Ecto neural progenitor cell (in vitro differentiated cells): ENCODE results near the gene SLC9A9.

Source experiments
- DNase-seq: peaks from one replicate; pipeline ENCODE4 v3.0.0-alpha.2; 2018; ENCODE audit warnings: low spot score

SLC9A9 gene

DNA sequence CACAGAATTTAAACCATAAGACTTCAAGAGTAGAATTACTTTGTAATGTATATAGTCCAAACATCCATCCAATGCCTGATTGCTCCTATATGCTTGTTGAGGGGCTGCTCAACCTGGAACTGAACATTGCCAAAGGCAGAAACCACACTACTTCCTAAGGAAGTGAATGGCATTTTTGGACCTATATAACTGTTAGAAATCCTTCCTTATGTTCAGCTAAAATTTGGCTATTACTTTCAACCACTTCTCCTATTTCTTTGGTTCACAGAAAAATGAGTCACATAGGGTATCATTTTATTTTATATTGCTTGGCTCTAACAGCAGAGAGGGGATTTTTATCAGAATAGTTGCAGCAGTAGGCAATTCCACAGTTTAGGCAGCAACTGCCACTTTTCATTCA lies 342.1 kb downstream of the SLC9A9 start:
- no peak for DNase-seq

DNA sequence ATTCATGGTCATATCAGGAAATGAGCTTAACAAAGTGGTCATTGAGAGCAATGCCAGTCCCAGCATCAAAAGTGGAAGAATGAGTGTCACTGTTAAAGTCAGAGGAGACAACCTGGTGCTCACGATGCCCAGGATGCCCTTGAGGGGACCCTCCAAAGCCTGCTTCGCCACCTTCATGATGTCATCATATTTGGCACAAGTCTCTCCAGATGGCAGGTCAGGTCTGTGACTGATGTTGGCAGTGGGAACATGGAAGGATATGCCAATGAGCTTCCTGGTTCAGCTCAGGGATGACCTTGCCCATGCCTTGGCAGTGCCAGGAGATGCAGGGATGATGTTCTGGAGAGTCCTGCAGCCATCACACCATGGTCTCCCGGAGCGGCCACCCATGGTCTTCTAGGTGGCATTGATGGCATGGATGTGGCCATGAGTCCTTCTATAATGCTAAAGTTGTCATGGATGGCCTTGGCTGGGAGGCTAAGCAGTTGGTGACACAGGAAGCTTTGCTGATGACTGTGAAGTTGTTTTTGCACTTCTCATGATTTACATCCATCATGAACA lies 344.9 kb downstream of the SLC9A9 start:
- no peak for DNase-seq

GRCh38 chr3:143502081-143502480 lies 346.2 kb downstream of the SLC9A9 start:
- DNase-seq: no peak

DNA sequence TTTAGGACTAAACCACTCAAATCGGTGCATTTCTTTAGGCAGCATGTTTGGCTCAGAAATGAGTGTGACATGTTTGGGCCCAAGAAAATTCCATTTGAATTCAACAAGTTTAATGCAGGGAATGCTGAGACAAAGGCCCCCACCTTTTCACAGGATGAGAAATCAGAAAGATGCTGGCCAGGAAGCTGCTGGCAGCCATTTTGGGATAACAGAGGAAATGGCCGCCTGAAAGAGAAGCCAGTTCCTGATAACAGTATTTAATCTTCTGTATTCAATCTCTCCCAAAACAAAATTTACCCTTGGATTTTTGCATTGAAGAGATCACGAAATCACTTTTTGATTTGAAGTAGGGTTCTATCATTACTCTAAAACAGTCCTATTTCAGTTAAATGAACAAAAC lies 350.9 kb downstream of the SLC9A9 start:
- no peak for DNase-seq

- no peak for DNase-seq
Measured at GRCh38 chr3:143496191-143496590, 352.1 kb downstream of the SLC9A9 start.

GRCh38 chr3:143495527-143495926 lies 352.7 kb downstream of the SLC9A9 start:
- no peak for DNase-seq

DNA sequence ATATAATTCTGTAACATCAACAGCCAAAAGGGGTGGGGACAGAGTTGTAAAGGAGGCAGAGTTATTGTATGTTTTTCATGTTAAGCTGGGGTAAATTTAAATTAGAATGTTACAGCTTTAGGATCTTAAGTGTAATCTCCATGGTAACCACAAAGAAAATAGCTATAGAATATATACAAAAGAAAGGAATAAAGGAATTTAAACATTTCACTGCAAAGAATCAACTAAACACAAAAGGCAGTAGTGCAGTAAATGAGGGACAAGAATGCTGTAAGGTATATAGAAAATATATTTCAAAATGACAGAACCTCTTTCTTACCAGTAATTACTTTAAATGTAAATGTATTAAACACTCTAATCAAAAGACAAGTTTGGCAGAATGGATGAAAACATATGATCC lies 361.7 kb downstream of the SLC9A9 start:
- no peak for DNase-seq

DNA sequence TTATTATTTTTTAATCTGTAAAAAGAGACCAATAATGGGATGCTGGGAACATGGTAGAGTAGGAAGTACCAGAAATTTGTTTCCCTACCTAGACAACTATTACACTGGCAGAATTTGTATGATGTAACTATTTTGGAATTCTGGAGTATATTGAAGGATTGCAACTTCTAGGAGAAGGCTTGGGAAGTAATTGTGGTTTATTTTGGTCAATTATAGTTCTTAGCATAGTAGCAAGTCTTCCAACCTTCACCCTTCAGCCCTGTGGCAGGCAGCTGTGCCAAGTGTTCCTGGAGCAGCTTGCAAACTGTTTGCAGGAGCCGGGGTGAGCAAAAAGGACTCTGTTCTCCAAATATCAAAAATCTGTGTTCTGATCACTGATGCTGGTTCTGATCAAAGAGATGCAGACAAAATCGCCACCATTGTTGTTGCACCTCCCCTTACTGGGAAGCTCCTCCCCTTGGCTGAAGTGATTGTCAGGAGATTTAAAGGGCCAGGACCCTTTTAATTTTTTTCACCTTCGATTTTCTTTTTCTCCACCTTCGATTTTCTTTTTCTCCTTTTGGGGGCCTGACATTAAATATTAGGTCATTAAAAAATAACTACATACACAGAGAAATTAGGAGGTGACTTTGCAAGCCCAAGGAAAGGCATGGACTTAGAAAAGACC lies 363.3 kb downstream of the SLC9A9 start:
- DNase-seq: no peak

DNA sequence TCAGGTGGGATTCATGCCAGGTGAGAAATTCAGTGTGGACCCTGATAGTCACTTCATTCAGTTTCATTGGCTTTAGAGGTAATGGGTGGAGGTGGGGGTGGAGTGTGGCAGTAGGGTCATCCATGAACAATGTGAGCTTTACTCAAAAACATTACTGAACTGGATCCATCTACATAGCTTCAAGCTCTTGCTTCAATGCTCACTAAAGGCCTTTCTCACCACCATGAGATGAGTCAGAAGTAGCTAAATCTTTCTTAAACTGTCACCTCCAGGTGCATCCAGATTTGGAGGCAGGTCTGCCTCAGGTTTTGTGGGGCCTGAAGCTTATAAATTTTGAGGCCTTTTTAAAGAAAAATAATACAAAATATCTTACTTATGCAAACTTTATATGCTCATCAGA lies 365.1 kb downstream of the SLC9A9 start:
- no peak for DNase-seq

- no peak for DNase-seq
Measured at GRCh38 chr3:143482106-143483088, 365.9 kb downstream of the SLC9A9 start.

- no peak for DNase-seq
Measured at GRCh38 chr3:143480344-143480743, 367.9 kb downstream of the SLC9A9 start.

- no peak for DNase-seq
Measured at GRCh38 chr3:143479727-143480126, 368.5 kb downstream of the SLC9A9 start.

DNA sequence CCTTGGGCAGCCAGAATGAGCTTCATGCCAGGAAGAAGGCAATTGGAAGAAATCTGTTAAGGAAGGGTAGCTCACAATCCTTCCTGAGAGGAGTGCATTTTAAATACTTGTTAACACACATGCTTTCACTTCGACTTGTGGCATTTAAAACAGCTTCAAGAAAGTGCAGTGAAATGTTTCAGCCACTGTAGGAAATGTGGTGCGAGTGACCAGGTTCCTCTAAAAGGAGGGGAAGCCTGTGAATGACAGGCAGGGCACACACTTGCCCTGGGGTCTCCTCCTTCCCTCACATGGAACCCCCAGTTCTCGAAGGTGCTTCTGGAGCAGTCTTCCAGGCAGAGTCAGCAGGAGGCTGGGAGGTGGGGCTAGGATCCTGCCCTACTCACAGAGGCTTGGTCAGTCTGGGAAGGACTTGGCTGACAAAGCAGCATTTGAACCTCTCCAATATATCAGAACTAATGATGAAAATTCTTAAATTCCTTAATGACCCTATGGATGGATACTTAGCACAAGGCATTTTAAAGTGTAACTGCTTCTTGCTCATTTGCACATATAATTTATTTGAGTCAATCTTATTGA lies 370.1 kb downstream of the SLC9A9 start:
- DNase-seq: no peak

GRCh38 chr3:143476965-143477640 lies 371.2 kb downstream of the SLC9A9 start:
- DNase-seq: no peak

GRCh38 chr3:143475981-143476380 lies 372.3 kb downstream of the SLC9A9 start:
- no peak for DNase-seq

DNA sequence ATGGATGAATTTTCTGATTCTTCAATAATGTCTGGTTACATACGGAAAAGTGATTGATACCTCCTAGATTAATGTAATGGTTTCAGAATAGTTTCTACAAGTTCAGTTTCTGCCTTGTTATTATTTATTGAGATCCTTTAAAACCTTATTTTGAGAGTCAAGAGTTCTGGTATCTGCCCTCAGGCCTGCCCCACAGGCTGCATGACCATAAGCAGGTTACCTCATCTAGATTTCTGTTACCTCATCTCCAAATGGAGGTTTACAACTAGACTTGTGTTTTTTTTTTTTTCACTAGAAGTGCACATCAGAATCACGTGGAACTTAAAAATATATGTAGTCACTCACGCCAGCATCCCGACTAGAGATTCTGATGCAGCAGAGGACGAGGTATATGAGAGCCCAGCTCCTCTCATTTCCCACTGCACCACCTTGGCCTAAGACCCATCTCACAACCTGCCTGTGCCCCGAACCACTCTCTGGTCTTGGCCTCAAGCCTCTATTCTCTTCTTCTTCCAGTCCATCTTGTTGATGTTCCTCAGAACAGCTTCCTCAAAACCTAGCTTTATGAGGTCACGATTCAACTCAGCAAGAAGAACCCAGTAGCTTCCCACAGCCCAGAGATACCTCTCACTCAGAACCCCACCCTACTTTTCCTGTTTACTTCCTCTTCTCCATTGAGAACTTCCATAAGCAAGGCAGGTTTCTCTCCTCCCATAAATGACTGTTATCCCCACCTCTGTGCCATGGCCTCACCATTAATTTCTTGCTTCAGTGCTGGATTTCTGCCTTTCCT lies 375.3 kb downstream of the SLC9A9 start:
- DNase-seq: no peak

DNA sequence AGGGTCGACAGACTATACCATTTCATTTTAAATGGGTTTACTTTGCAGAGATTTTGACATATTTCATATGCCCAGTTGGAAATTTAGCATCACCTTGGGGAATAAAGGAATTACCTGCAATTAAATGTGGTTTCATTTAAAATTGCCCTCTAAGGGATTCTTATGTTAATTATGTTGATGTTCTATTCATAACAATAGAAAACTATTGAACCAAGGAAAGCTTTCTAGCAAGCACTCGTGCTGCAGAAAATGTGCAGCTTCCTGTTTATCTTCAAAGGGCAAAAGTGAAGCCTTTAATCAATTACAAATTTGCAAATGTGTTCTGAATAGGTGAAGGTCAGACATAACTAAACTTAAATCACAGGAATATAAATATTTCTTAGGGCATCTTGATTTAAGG lies 376.6 kb downstream of the SLC9A9 start:
- DNase-seq: no peak

- DNase-seq: no peak
Measured at GRCh38 chr3:143469159-143469558, 379.1 kb downstream of the SLC9A9 start.

GRCh38 chr3:143465666-143466065 lies 382.6 kb downstream of the SLC9A9 start:
- DNase-seq: no peak

DNA sequence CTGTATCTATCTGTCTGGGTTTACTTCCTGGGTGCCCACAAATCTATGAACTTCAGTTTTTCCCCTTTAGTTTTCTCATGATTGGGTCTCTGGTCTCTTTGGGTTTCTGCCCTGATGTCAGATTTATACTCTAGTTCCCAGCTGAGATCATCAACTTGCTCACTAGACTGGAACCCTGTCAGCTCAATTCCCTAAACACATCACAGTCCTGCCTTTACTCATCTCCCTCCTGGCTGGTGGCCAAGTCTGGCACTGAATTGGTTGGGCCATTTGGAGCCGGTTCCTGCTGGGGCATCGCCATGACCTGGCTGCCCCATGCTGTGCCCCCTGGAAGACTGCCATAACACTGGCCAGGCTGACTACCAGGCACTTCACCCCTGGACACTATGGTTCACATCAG lies 383.4 kb downstream of the SLC9A9 start:
- no peak for DNase-seq

DNA sequence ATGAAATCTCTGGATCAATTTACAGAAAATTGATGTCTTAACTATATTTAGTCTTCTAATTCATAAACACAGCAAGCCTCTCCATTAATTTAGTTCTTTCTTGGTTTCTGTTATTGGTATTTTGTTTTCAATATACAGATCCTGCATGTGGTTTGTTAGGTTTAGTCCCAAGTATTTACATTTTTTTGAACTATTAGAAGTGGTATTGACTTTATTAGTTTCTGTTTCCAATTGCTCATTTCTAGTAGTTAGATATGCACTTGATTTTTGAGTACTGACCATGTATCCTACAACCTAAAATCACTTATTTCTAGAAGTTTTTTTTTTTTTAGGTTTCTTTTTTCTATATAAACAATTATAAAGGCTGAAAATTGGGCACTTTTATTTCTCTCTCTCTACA lies 392.8 kb downstream of the SLC9A9 start:
- DNase-seq: no peak
